Colonic mucosa (tissue), 4 donors: ENCODE measurements around the gene EIF4E3. TPM values are rescaled to one million over a fixed set of nuclear protein-coding genes. Genes with fewer than 3 reads are reported as not detected.

Experiments
- DNase-seq: peaks from one replicate; pipeline ENCODE4 v3.0.0-alpha.2; 2020
- H3K27ac ChIP-seq: fragments of 200-600 bp; one replicate; pipeline ENCODE4 v1.8.0; 2021
- H3K27me3 ChIP-seq: fragments of 200-600 bp; one replicate; pipeline ENCODE4 v1.8.0; 2021
- H3K36me3 ChIP-seq: fragments of 200-600 bp; one replicate; pipeline ENCODE4 v1.8.0; 2021
- H3K4me1 ChIP-seq: fragments of 200-600 bp; one replicate; pipeline ENCODE4 v1.8.0; 2021; ENCODE audit warnings: mild to moderate bottlenecking
- H3K4me3 ChIP-seq: fragments of 200-600 bp; one replicate; pipeline ENCODE4 v1.8.0; 2021
- H3K9ac ChIP-seq, 2 donors: one replicate each; pipeline ENCODE4 v1.7.0; 2013; ENCODE audit warnings: control low read depth in 2 of 2, low read depth in 2 of 2, low read length in 2 of 2
- H3K9me3 ChIP-seq: fragments of 200-600 bp; one replicate; pipeline ENCODE4 v1.8.0; 2021
- CTCF ChIP-seq: fragments of 200-600 bp; IDR thresholded peaks from one replicate; pipeline ENCODE4 v1.8.0; 2022; ENCODE audit warnings: antibody characterized with exemption, mild to moderate bottlenecking
- intact Hi-C: fragments of 100-400 bp; cut with DNase I; formaldehyde crosslinking; loops from one replicate; pipeline ENCODE4 v1.14.1; 2022
- total RNA-seq, 2 donors: library from RNA; stranded (reverse); fragmentation: NEBNext Ultra II Directional in 1 of 2; extraction: Animal tissue kit (Norgen Biotek cat#: 25700) in 1 of 2; gene quantifications; one replicate each; pipeline ENCODE4 v1.2.1, GENCODE V29; 2021
- donor health status: healthy.
- donor health status: DM: no; HTN: no; CAD: no.
- donor health status: DM: no; HTN: no; CAD: no.

EIF4E3 gene
- total RNA-seq, 2 donors from 2014 or later, result 14.5 to 44.2 TPM

- no peak for TF ChIP-seq CTCF
- no peak for DNase-seq
- H3K4me3 ChIP-seq, result no peak overlapping the region
- H3K36me3 ChIP-seq, result no peaks in the 10 kb centered on the region
- no peak overlapping the region for H3K9ac ChIP-seq
- no peaks in the 10 kb centered on the region for H3K9me3 ChIP-seq
- no peaks in the 10 kb centered on the region for H3K27me3 ChIP-seq
- H3K27ac ChIP-seq, result no peak overlapping the region
- intact Hi-C loops, result no loop called here
- no peaks in the 10 kb centered on the region for H3K4me1 ChIP-seq
Measured at GRCh38 chr3:71641674-71642073, 83.5 kb downstream of the EIF4E3 start.

- H3K4me3 ChIP-seq, result no peak overlapping the region
- TF ChIP-seq CTCF, result no peak
- no peaks in the 10 kb centered on the region for H3K27me3 ChIP-seq
- no peaks in the 10 kb centered on the region for H3K36me3 ChIP-seq
- H3K9ac ChIP-seq, result no peak overlapping the region
- H3K9me3 ChIP-seq, result no peaks in the 10 kb centered on the region
- H3K4me1 ChIP-seq, result no peaks in the 10 kb centered on the region
- intact Hi-C loops, result no loop called here
- no peak for DNase-seq
- no peak overlapping the region for H3K27ac ChIP-seq
Measured at GRCh38 chr3:71640331-71640983, 84.7 kb downstream of the EIF4E3 start.

- Histone ChIP-seq H3K9me3 (no peaks in the 10 kb centered on the region), H3K27ac (no peak overlapping the region), H3K4me1 (no peaks in the 10 kb centered on the region), H3K36me3 (no peaks in the 10 kb centered on the region), H3K4me3 (no peak overlapping the region), H3K9ac (no peak overlapping the region), H3K27me3 (no peaks in the 10 kb centered on the region)
- intact Hi-C loops, result no loop called here
- no peak for TF ChIP-seq CTCF
- no peak for DNase-seq
Measured at GRCh38 chr3:71636482-71636881, 88.7 kb downstream of the EIF4E3 start.

GRCh38 chr3:71636001-71636400 lies 89.2 kb downstream of the EIF4E3 start:
- H3K9ac ChIP-seq, result no peak overlapping the region
- intact Hi-C loops, result no loop called here
- H3K36me3 ChIP-seq, result no peaks in the 10 kb centered on the region
- no peaks in the 10 kb centered on the region for H3K27me3 ChIP-seq
- no peak for DNase-seq
- H3K4me3 ChIP-seq, result no peak overlapping the region
- no peak for TF ChIP-seq CTCF
- no peaks in the 10 kb centered on the region for H3K9me3 ChIP-seq
- H3K27ac ChIP-seq, result no peak overlapping the region
- no peaks in the 10 kb centered on the region for H3K4me1 ChIP-seq

- no peaks in the 10 kb centered on the region for H3K36me3 ChIP-seq
- no peaks in the 10 kb centered on the region for H3K4me1 ChIP-seq
- no peaks in the 10 kb centered on the region for H3K27me3 ChIP-seq
- H3K27ac ChIP-seq, result no peak overlapping the region
- no peak overlapping the region for H3K4me3 ChIP-seq
- H3K9me3 ChIP-seq, result no peaks in the 10 kb centered on the region
- no peak for TF ChIP-seq CTCF
- no peak overlapping the region for H3K9ac ChIP-seq
- no peak for DNase-seq
- intact Hi-C loops, result no loop called here
Measured at GRCh38 chr3:71634671-71635070, 90.5 kb downstream of the EIF4E3 start.
